Measurements from ENCODE around the gene TMEM182.

The TMEM182 gene

GRCh38 chr2:102768253-102768652, 6.4 kb downstream of the TMEM182 start:
- ChIA-PET POLR2A (no interaction called here), CTCF (interaction anchor here (2.1 kb wide), 1 partner anchor 15 kb away, joined by 5 read pairs; no protein-coding TSS in a partner anchor)
- no peak for DNase-seq
- 100% methylated on average over 2 of the region's 3 CpGs for WGBS (ENCODE audit: insufficient coverage)
- no peak overlapping the region for H3K4me3 ChIP-seq (ENCODE audit: control insufficient read depth in 1 of 7, extremely low read depth in 1 of 7, insufficient read depth in 4 of 7, low read depth in 2 of 7, low read length in 6 of 7)
- no peaks in the 10 kb centered on the region for H3K4me1 ChIP-seq (ENCODE audit: control extremely low read depth in 1 of 4, control insufficient read depth in 4 of 4, insufficient read depth in 4 of 4, low read length in 3 of 4)
- no peaks in the 10 kb centered on the region for H3K9me3 ChIP-seq (ENCODE audit: control extremely low read depth in 1 of 5, control insufficient read depth in 4 of 5, insufficient read depth in 2 of 5, low read depth in 1 of 5, low read length in 4 of 5)
- H3K27ac ChIP-seq (ENCODE audit: insufficient read depth in 1 of 2, low read depth in 1 of 2, low read length in 2 of 2, poor library complexity in 1 of 2, severe bottlenecking in 2 of 2): no peak overlapping the region
- peaks cover 3 to 29% (median 9%) of the 10 kb centered on the region in 4 experiments for H3K36me3 ChIP-seq (ENCODE audit: control insufficient read depth in 4 of 4, insufficient read depth in 4 of 4, low read length in 3 of 4)
- no peaks in the 10 kb centered on the region for H3K27me3 ChIP-seq (replicated peaks in 2 of 5; ENCODE audit: control insufficient read depth in 4 of 5, insufficient read depth in 5 of 5, low read length in 4 of 5)

GRCh38 chr2:102768892-102769291, 7.1 kb downstream of the TMEM182 start:
- DNase-seq: no peak
- H3K27me3 ChIP-seq (replicated peaks in 2 of 5; ENCODE audit: control insufficient read depth in 4 of 5, insufficient read depth in 5 of 5, low read length in 4 of 5): no peaks in the 10 kb centered on the region
- H3K27ac ChIP-seq (ENCODE audit: insufficient read depth in 1 of 2, low read depth in 1 of 2, low read length in 2 of 2, poor library complexity in 1 of 2, severe bottlenecking in 2 of 2): no peak overlapping the region
- H3K4me1 ChIP-seq (ENCODE audit: control extremely low read depth in 1 of 4, control insufficient read depth in 4 of 4, insufficient read depth in 4 of 4, low read length in 3 of 4): no peaks in the 10 kb centered on the region
- H3K9me3 ChIP-seq (ENCODE audit: control extremely low read depth in 1 of 5, control insufficient read depth in 4 of 5, insufficient read depth in 2 of 5, low read depth in 1 of 5, low read length in 4 of 5): no peaks in the 10 kb centered on the region
- POLR2A ChIA-PET: no interaction called here
- CTCF ChIA-PET: interaction anchor here (2.1 kb wide), 1 partner anchor 16 kb away, joined by 5 read pairs; no protein-coding TSS in a partner anchor
- peaks cover 3 to 30% (median 9%) of the 10 kb centered on the region in 4 experiments for H3K36me3 ChIP-seq (ENCODE audit: control insufficient read depth in 4 of 4, insufficient read depth in 4 of 4, low read length in 3 of 4)
- H3K4me3 ChIP-seq (ENCODE audit: control insufficient read depth in 1 of 7, extremely low read depth in 1 of 7, insufficient read depth in 4 of 7, low read depth in 2 of 7, low read length in 6 of 7): no peak overlapping the region

GRCh38 chr2:102770506-102770905, 8.7 kb downstream of the TMEM182 start:
- DNase-seq: no peak
- H3K36me3 ChIP-seq (ENCODE audit: control insufficient read depth in 4 of 4, insufficient read depth in 4 of 4, low read length in 3 of 4): peaks cover 3 to 21% (median 7%) of the 10 kb centered on the region in 4 experiments
- no peak overlapping the region for H3K4me3 ChIP-seq (ENCODE audit: control insufficient read depth in 1 of 7, extremely low read depth in 1 of 7, insufficient read depth in 4 of 7, low read depth in 2 of 7, low read length in 6 of 7)
- no peaks in the 10 kb centered on the region for H3K9me3 ChIP-seq (ENCODE audit: control extremely low read depth in 1 of 5, control insufficient read depth in 4 of 5, insufficient read depth in 2 of 5, low read depth in 1 of 5, low read length in 4 of 5)
- no peaks in the 10 kb centered on the region for H3K27me3 ChIP-seq (replicated peaks in 2 of 5; ENCODE audit: control insufficient read depth in 4 of 5, insufficient read depth in 5 of 5, low read length in 4 of 5)
- CTCF ChIA-PET: no interaction called here
- POLR2A ChIA-PET: no interaction called here
- no peak overlapping the region for H3K27ac ChIP-seq (ENCODE audit: insufficient read depth in 1 of 2, low read depth in 1 of 2, low read length in 2 of 2, poor library complexity in 1 of 2, severe bottlenecking in 2 of 2)
- no CpG with 5 or more reads among the region's 3 CpGs for WGBS (ENCODE audit: insufficient coverage)
- H3K4me1 ChIP-seq (ENCODE audit: control extremely low read depth in 1 of 4, control insufficient read depth in 4 of 4, insufficient read depth in 4 of 4, low read length in 3 of 4): no peaks in the 10 kb centered on the region

- H3K9me3 ChIP-seq (ENCODE audit: control extremely low read depth in 1 of 5, control insufficient read depth in 4 of 5, insufficient read depth in 2 of 5, low read depth in 1 of 5, low read length in 4 of 5): no peaks in the 10 kb centered on the region
- H3K4me1 ChIP-seq (ENCODE audit: control extremely low read depth in 1 of 4, control insufficient read depth in 4 of 4, insufficient read depth in 4 of 4, low read length in 3 of 4): no peaks in the 10 kb centered on the region
- H3K36me3 ChIP-seq (ENCODE audit: control insufficient read depth in 4 of 4, insufficient read depth in 4 of 4, low read length in 3 of 4): peaks cover 0 to 22% (median 6%) of the 10 kb centered on the region in 4 experiments
- ChIA-PET POLR2A (no interaction called here), CTCF (no interaction called here)
- DNase-seq: no peak
- no peaks in the 10 kb centered on the region for H3K27me3 ChIP-seq (replicated peaks in 2 of 5; ENCODE audit: control insufficient read depth in 4 of 5, insufficient read depth in 5 of 5, low read length in 4 of 5)
- H3K4me3 ChIP-seq (ENCODE audit: control insufficient read depth in 1 of 7, extremely low read depth in 1 of 7, insufficient read depth in 4 of 7, low read depth in 2 of 7, low read length in 6 of 7): no peak overlapping the region
- H3K27ac ChIP-seq (ENCODE audit: insufficient read depth in 1 of 2, low read depth in 1 of 2, low read length in 2 of 2, poor library complexity in 1 of 2, severe bottlenecking in 2 of 2): no peak overlapping the region
- 100% methylated on average over 2 of the region's 3 CpGs for WGBS (ENCODE audit: insufficient coverage)
These were observed 9.3 kb downstream of the TMEM182 start for GRCh38 chr2:102771114-102771513.

- Histone ChIP-seq H3K9me3 (ENCODE audit: control extremely low read depth in 1 of 5, control insufficient read depth in 4 of 5, insufficient read depth in 2 of 5, low read depth in 1 of 5, low read length in 4 of 5) (no peaks in the 10 kb centered on the region), H3K36me3 (ENCODE audit: control insufficient read depth in 4 of 4, insufficient read depth in 4 of 4, low read length in 3 of 4) (peaks cover 2 to 25% (median 6%) of the 10 kb centered on the region in 4 experiments), H3K4me1 (ENCODE audit: control extremely low read depth in 1 of 4, control insufficient read depth in 4 of 4, insufficient read depth in 4 of 4, low read length in 3 of 4) (no peaks in the 10 kb centered on the region), H3K27ac (ENCODE audit: insufficient read depth in 1 of 2, low read depth in 1 of 2, low read length in 2 of 2, poor library complexity in 1 of 2, severe bottlenecking in 2 of 2) (no peak overlapping the region), H3K27me3 (replicated peaks in 2 of 5; ENCODE audit: control insufficient read depth in 4 of 5, insufficient read depth in 5 of 5, low read length in 4 of 5) (no peaks in the 10 kb centered on the region), H3K4me3 (ENCODE audit: control insufficient read depth in 1 of 7, extremely low read depth in 1 of 7, insufficient read depth in 4 of 7, low read depth in 2 of 7, low read length in 6 of 7) (no peak overlapping the region)
- ChIA-PET POLR2A (no interaction called here), CTCF (interaction anchor here (0.6 to 1.7 kb wide), 4 partner anchors 11 to 34 kb away, joined by 3 to 4 read pairs (median 4); no protein-coding TSS in a partner anchor)
- WGBS (ENCODE audit: insufficient coverage): 100% methylated on average over 1 of the region's 3 CpGs
- no peak for DNase-seq
These were observed 10.8 kb downstream of the TMEM182 start for GRCh38 chr2:102772659-102773058.

- H3K4me3 ChIP-seq (ENCODE audit: control insufficient read depth in 1 of 7, extremely low read depth in 1 of 7, insufficient read depth in 4 of 7, low read depth in 2 of 7, low read length in 6 of 7): no peak overlapping the region
- POLR2A ChIA-PET: no interaction called here
- no peaks in the 10 kb centered on the region for H3K4me1 ChIP-seq (ENCODE audit: control extremely low read depth in 1 of 4, control insufficient read depth in 4 of 4, insufficient read depth in 4 of 4, low read length in 3 of 4)
- no peaks in the 10 kb centered on the region for H3K27me3 ChIP-seq (replicated peaks in 2 of 5; ENCODE audit: control insufficient read depth in 4 of 5, insufficient read depth in 5 of 5, low read length in 4 of 5)
- WGBS (ENCODE audit: insufficient coverage): 88% methylated on average over 5 of the region's 5 CpGs
- peaks cover 0 to 2% (median 0%) of the 10 kb centered on the region in 5 experiments for H3K9me3 ChIP-seq (ENCODE audit: control extremely low read depth in 1 of 5, control insufficient read depth in 4 of 5, insufficient read depth in 2 of 5, low read depth in 1 of 5, low read length in 4 of 5)
- H3K36me3 ChIP-seq (ENCODE audit: control insufficient read depth in 4 of 4, insufficient read depth in 4 of 4, low read length in 3 of 4): peaks cover 2 to 25% (median 6%) of the 10 kb centered on the region in 4 experiments
- DNase-seq: no peak
- CTCF ChIA-PET: interaction anchor here (0.7 to 1.7 kb wide), 3 partner anchors 24 to 669 kb away, joined by 3 to 4 read pairs (median 4); no protein-coding TSS in a partner anchor
- no peak overlapping the region for H3K27ac ChIP-seq (ENCODE audit: insufficient read depth in 1 of 2, low read depth in 1 of 2, low read length in 2 of 2, poor library complexity in 1 of 2, severe bottlenecking in 2 of 2)
These were observed 11.4 kb downstream of the TMEM182 start for GRCh38 chr2:102773149-102773705.

- DNase-seq: no peak
- WGBS (ENCODE audit: insufficient coverage): no CpG with 5 or more reads among the region's 1 CpG
- Histone ChIP-seq H3K27ac (ENCODE audit: insufficient read depth in 1 of 2, low read depth in 1 of 2, low read length in 2 of 2, poor library complexity in 1 of 2, severe bottlenecking in 2 of 2) (no peak overlapping the region), H3K4me1 (ENCODE audit: control extremely low read depth in 1 of 4, control insufficient read depth in 4 of 4, insufficient read depth in 4 of 4, low read length in 3 of 4) (no peaks in the 10 kb centered on the region), H3K27me3 (replicated peaks in 2 of 5; ENCODE audit: control insufficient read depth in 4 of 5, insufficient read depth in 5 of 5, low read length in 4 of 5) (no peaks in the 10 kb centered on the region), H3K36me3 (ENCODE audit: control insufficient read depth in 4 of 4, insufficient read depth in 4 of 4, low read length in 3 of 4) (peaks cover 0 to 12% (median under 1%) of the 10 kb centered on the region in 4 experiments), H3K4me3 (ENCODE audit: control insufficient read depth in 1 of 7, extremely low read depth in 1 of 7, insufficient read depth in 4 of 7, low read depth in 2 of 7, low read length in 6 of 7) (no peak overlapping the region), H3K9me3 (ENCODE audit: control extremely low read depth in 1 of 5, control insufficient read depth in 4 of 5, insufficient read depth in 2 of 5, low read depth in 1 of 5, low read length in 4 of 5) (peaks cover 0 to 2% (median 0%) of the 10 kb centered on the region in 5 experiments)
- CTCF ChIA-PET: no interaction called here
- POLR2A ChIA-PET: no interaction called here
These were observed 16.4 kb downstream of the TMEM182 start for GRCh38 chr2:102778260-102778659.
